ENCODE measurements around the gene EMC7. TPM values are rescaled to one million over a fixed set of nuclear protein-coding genes. Genes with fewer than 3 reads are reported as not detected.
"Not testable (repeated sequence)": the region's sequence is repeated elsewhere in the genome, so short reads cannot be mapped to it uniquely, and the experiment has no call there.

EMC7 gene
- 22.0 and 24.4 TPM in 2 replicates for polyA plus RNA-seq (2014; cell fraction: cytosol; rRNA removed)
- 13.5 and 13.8 TPM in 2 replicates for polyA plus RNA-seq (2014; cell fraction: nucleus; rRNA removed)

- DNase-seq (ENCODE audit: low spot score): peak; percentile 99
Observed at GRCh38 chr15:34101366-34102174, at the start of gene EMC7, which contains the start of gene PGBD4. Gene EMC7 (minus strand): TSS chr15:34101862. CDS start chr15:34101839, 23 bp downstream. Gene PGBD4 (plus strand): TSS chr15:34102083. CDS start chr15:34102532, 449 bp downstream.

GRCh38 chr15:34147371-34148140 lies 45.9 kb upstream of the EMC7 start:
- no peak for DNase-seq (ENCODE audit: low spot score)

GRCh38 chr15:34133511-34133910 lies 31.8 kb upstream of the EMC7 start:
- DNase-seq (ENCODE audit: low spot score): no peak

DNA sequence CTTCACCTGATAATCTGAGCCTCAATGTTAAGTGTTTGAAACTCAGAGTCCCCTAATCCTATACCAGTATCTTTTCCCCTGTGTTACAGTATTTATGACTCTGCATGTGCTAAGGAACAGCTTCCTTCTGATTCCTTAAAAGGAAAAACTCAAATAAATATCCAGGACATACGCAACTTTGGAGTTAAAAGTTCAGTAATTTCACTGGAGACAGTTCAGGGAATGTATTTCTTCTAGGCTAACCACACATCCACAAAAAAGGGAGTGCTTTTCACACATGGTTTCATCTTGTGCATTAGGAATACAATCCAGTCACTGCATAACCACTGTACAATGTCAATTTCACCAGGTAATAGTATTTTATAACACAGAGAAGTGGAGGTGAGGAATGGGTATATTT lies 31.2 kb upstream of the EMC7 start:
- no peak for DNase-seq (ENCODE audit: low spot score)

DNA sequence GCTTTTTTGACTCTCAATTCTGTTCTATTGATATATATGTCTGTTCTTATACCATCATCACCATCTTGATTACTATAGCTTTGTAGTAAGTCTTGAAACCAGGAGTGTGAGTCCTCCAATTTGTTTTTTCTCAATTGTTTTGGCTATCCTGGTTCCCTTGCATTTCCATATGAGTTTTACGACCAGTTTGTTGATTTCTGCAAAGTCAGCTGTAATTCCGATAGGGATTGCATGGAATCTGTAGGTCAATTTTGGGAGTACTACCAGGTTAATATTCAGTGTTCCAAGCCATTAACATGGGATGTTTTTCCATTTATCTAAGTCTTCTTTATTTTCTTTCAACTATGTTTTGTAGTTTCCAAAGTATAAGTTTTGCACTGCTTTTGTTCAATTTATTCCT lies 27.2 kb upstream of the EMC7 start:
- DNase-seq (ENCODE audit: low spot score): no peak

- DNase-seq (ENCODE audit: low spot score): no peak
Observed at GRCh38 chr15:34126522-34126921, 24.9 kb upstream of the EMC7 start.

- DNase-seq (ENCODE audit: low spot score): no peak
Observed at GRCh38 chr15:34125945-34126344, 24.3 kb upstream of the EMC7 start.

- no peak for DNase-seq (ENCODE audit: low spot score)
Observed at GRCh38 chr15:34124651-34125050, 23.0 kb upstream of the EMC7 start.

DNA sequence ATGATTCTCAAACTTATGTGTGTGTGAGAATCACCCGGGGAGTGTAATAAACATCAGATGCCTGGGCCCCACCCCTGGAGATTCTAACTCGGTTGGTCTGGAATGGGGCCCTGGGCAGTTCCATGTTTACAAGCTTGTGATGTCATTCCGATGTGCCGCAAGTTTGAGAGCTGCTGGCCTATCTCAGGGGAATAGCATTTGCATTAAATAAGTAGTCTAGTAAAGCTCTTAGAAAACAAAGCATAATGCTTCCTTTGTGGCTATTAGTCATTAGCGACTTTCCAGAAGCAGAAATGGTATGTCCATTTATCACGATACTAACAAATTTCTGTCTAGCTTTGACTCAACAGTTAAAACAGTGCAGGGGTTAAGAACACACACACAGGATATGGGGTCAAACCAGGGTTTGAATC lies 21.1 kb upstream of the EMC7 start:
- DNase-seq (ENCODE audit: low spot score): no peak

DNA sequence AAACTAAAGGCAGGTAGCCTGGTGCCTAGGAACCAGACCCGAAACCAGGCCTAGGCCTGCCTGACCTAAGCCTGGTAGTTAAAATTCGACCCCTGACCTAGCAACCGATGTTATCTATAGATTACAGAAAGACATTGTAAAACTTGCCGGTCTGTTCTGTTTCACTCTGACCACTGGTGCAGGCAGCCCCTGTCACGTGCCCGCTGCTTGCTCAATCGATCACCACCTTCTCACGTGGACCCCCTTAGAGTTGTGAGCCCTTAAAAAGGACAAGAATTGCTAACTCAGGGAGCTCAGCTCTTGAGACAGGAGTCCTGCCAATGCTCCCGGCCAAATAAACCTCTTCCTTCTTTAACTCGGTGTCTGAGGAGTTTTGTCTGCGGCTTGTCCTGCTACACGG lies 20.1 kb upstream of the EMC7 start:
- DNase-seq (ENCODE audit: low spot score): peak; percentile 37

DNA sequence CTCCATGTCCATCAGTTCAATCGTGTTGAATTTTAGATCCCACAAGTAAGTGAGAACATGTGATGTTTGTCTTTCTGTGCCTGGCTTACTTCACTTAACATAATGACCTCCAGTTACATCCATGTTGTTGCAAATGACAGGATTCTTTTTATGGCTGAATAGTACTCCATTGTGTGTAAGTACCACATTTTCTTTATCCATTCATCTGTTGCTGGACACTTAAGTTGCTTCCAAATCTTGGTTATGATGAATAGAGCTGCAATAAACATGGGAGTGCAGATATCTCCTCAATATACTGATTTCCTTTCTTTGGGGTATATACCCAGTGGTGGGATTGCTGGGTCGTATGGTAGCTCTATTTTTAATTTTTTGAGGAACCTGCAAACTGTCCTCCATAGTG lies 18.8 kb upstream of the EMC7 start:
- not testable (repeated sequence) for DNase-seq (ENCODE audit: low spot score)

DNA sequence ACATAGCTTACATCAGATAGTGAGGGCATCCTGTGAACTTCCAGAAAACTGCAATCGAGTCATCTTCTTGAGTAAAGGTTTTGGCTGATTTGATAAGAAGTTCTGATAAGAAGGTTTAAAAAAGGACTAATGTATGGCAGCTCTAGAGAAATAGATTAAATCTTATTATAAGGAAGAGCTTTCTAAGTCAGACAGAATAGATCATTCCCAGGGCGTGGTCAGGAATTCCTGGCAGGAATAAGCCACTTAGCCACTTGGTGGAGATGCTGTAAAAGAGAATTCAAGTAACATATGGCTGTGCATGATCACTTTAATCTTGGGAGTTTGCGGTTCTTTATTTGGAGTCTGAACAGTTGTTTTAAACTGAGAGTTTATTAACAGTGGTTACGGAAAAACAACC lies 17.6 kb upstream of the EMC7 start:
- DNase-seq (ENCODE audit: low spot score): peak; percentile 61

GRCh38 chr15:34116620-34117019 lies 15.0 kb upstream of the EMC7 start:
- DNase-seq (ENCODE audit: low spot score): no peak

DNA sequence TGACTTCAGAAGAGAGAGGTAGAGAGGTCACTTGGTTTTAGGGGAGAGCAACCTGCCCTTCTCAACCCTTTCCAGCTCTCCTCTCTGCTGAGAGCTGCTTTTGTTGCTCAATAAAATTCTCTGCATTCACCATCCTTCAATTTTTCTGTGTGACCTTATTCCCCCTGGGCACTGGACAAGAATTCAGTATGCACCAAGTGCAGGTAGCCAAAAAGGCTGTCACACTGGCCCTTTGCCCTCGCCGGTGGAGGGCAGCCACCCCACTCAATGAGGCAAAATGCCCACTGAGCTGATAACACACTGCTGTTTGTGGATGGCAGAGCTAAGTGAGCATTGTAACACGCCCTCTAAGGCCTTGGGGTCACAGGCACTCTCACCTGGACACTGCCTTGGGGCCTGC lies 13.1 kb upstream of the EMC7 start:
- DNase-seq (ENCODE audit: low spot score): no peak

DNA sequence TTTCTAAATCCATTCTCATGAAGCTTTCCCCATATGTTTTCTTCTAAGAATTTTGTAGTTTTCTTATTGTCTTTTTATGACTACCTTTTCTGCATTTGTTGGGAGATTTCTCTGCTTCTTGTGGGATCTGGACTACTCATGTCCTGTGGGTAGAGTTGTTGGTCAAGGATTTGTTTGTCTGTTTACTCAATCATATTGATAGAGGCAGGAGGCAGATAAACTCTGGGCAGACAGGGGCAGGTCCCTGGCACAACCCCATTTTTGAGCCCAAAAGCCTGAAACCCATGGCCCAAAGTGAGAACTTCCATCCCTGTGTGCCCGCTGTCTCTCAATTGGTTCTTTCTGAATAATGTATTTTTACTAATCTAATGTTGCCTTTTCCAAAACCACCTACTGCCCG lies 12.6 kb upstream of the EMC7 start:
- no peak for DNase-seq (ENCODE audit: low spot score)

- no peak for DNase-seq (ENCODE audit: low spot score)
Observed at GRCh38 chr15:34111488-34111887, 9.8 kb upstream of the EMC7 start.

- peak; percentile 31 for DNase-seq (ENCODE audit: low spot score)
Observed at GRCh38 chr15:34109797-34110663, 8.4 kb upstream of the EMC7 start.

GRCh38 chr15:34107315-34107714 lies 5.7 kb upstream of the EMC7 start:
- DNase-seq (ENCODE audit: low spot score): no peak

GRCh38 chr15:34106423-34106822 lies 4.8 kb upstream of the EMC7 start:
- DNase-seq (ENCODE audit: low spot score): no peak

- no peak for DNase-seq (ENCODE audit: low spot score)
Observed at GRCh38 chr15:34102175-34102925, 688 bp upstream of the EMC7 start.

- no peak for DNase-seq (ENCODE audit: low spot score)
Observed at GRCh38 chr15:34099914-34100313, 1.7 kb downstream of the EMC7 start.

All from SK-N-DZ (cell line).